Hepatocyte (in vitro differentiated cells): ENCODE results near the gene KSR1. TPM values are rescaled to one million over a fixed set of nuclear protein-coding genes. Genes with fewer than 3 reads are reported as not detected.

Experiments used
- DNase-seq: peaks from one replicate; pipeline ENCODE4 v3.0.0-alpha.2; 2016; ENCODE audit warnings: low spot score
- H2AFZ ChIP-seq: fragments of 200-600 bp; sonication (generic); 2 replicates; pipeline ENCODE4 v1.6.0; 2016; ENCODE audit warnings: antibody characterized with exemption, mild to moderate bottlenecking
- H3K27ac ChIP-seq: fragments of 200-600 bp; sonication (generic); 2 replicates; pipeline ENCODE4 v1.5.1; 2016; ENCODE audit warnings: mild to moderate bottlenecking
- H3K27me3 ChIP-seq: fragments of 200-600 bp; sonication (generic); 2 replicates; pipeline ENCODE4 v1.6.1; 2016
- H3K36me3 ChIP-seq: fragments of 200-600 bp; sonication (generic); replicated peaks from 2 replicates; pipeline ENCODE4 v1.5.1; 2016; ENCODE audit warnings: low read depth; ENCODE audit not compliant: insufficient read depth
- H3K4me1 ChIP-seq: fragments of 200-600 bp; sonication (generic); 2 replicates; pipeline ENCODE4 v1.5.1; 2016; ENCODE audit warnings: mild to moderate bottlenecking, moderate library complexity; ENCODE audit not compliant: insufficient read depth
- H3K4me2 ChIP-seq: fragments of 200-600 bp; sonication (generic); 2 replicates; pipeline ENCODE4 v1.6.0; 2016
- H3K4me3 ChIP-seq: fragments of 200-600 bp; sonication (generic); 2 replicates; pipeline ENCODE4 v1.5.1; 2016; ENCODE audit warnings: mild to moderate bottlenecking
- H3K79me2 ChIP-seq: fragments of 200-600 bp; sonication (generic); 2 replicates; pipeline ENCODE4 v1.6.0; 2017; ENCODE audit warnings: mild to moderate bottlenecking
- H3K9me2 ChIP-seq: fragments of 200-600 bp; sonication (generic); replicated peaks from 2 replicates; pipeline ENCODE4 v1.6.0; 2017; ENCODE audit warnings: mild to moderate bottlenecking; ENCODE audit not compliant: insufficient read depth
- H3K9me3 ChIP-seq: fragments of 200-600 bp; sonication (generic); 2 replicates; pipeline ENCODE4 v1.5.1; 2016; ENCODE audit warnings: low read depth, mild to moderate bottlenecking
- H4K20me1 ChIP-seq: fragments of 200-600 bp; sonication (generic); 2 replicates; pipeline ENCODE4 v1.6.0; 2016; ENCODE audit warnings: mild to moderate bottlenecking; ENCODE audit not compliant: insufficient read depth, poor library complexity, severe bottlenecking
- EZH2 ChIP-seq: fragments of 200-600 bp; sonication (generic); IDR thresholded peaks from 2 replicates; pipeline ENCODE4 v1.6.1; 2016; ENCODE audit warnings: antibody characterized with exemption, mild to moderate bottlenecking, borderline replicate concordance
- EZH2phosphoT487 ChIP-seq: fragments of 200-600 bp; sonication (generic); IDR thresholded peaks from one replicate; pipeline ENCODE4 v1.6.1; 2018; ENCODE audit warnings: antibody characterized with exemption, mild to moderate bottlenecking, low read depth, moderate library complexity; ENCODE audit not compliant: unreplicated experiment, severe bottlenecking
- WGBS: methylation state at CpG from one replicate; pipeline ENCODE4 v1.1.6; 2016; ENCODE audit warnings: low lambda C conversion rate; ENCODE audit errors: missing lambda C conversion rate; 5-methylcytosine and 5-hydroxymethylcytosine counted together
- polyA plus RNA-seq: library from polyadenylated mRNA; unstranded; fragments of >200 nt; fragmentation: Nextera tagmentation; extraction: Ambion mirVana; gene quantifications from 2 replicates; pipeline ENCODE4 v1.2.1, GENCODE V29; 2016
- total RNA-seq: library from RNA; depleted of rRNA; stranded (reverse); fragments of >200 nt; gene quantifications from 2 replicates; pipeline ENCODE4 v1.2.3, GENCODE V29; 2014
- TF ChIP-seq, protein P1 (sequence below): fragments of 200-600 bp; sonication (generic); IDR thresholded peaks from 2 replicates; pipeline ENCODE4 v1.5.1; 2016; ENCODE audit warnings: antibody characterized with exemption, mild to moderate bottlenecking; ENCODE audit not compliant: poor library complexity

Gene KSR1
- total and polyA plus RNA-seq, 2 experiments from 2014 or later = 16.2 to 32.6 TPM

DNA sequence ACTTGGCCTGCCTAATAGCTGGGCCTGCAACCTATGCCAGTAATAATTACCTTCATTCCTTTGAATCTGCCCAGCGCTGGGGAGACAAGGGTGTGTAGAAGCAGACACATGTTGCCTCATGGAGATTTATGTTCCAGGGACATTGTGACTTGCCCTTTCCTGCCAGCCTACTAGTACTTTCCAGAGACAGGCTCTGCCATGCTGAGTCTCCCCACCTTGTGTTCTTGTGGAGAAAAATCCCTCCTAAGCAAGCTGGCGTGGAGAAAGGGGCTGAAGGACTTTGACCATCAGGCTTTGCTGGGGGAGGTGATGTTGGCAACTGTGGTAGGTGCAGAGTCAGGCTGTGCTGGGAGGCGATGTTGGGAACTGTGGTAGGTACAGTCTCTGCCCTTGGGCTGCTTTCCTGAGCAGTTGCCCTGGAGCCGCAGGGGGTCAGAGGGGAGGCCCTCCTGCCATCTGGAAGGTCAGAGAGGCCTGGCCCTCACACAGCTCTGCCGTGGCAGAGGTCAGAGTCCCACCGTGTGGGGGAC lies 4.0 kb downstream of the KSR1 start:
- no peaks in the 10 kb centered on the region for H3K9me3 ChIP-seq
- peaks cover 42% of the 10 kb centered on the region for H3K4me1 ChIP-seq
- no peak overlapping the region for H3K4me3 ChIP-seq
- H3K79me2 ChIP-seq = peaks cover 85% of the 10 kb centered on the region
- no peaks in the 10 kb centered on the region for H3K9me2 ChIP-seq
- peak; percentile 30 for DNase-seq
- H2AFZ ChIP-seq = no peak overlapping the region
- H3K4me2 ChIP-seq = peak overlapping the region; percentile 96
- 54% methylated on average over 6 of the region's 6 CpGs for WGBS
- H4K20me1 ChIP-seq = peaks cover 32% of the 10 kb centered on the region
- no peaks in the 10 kb centered on the region for H3K36me3 ChIP-seq
- peak overlapping the region; percentile 87 for H3K27ac ChIP-seq
- TF ChIP-seq, protein P1, sequence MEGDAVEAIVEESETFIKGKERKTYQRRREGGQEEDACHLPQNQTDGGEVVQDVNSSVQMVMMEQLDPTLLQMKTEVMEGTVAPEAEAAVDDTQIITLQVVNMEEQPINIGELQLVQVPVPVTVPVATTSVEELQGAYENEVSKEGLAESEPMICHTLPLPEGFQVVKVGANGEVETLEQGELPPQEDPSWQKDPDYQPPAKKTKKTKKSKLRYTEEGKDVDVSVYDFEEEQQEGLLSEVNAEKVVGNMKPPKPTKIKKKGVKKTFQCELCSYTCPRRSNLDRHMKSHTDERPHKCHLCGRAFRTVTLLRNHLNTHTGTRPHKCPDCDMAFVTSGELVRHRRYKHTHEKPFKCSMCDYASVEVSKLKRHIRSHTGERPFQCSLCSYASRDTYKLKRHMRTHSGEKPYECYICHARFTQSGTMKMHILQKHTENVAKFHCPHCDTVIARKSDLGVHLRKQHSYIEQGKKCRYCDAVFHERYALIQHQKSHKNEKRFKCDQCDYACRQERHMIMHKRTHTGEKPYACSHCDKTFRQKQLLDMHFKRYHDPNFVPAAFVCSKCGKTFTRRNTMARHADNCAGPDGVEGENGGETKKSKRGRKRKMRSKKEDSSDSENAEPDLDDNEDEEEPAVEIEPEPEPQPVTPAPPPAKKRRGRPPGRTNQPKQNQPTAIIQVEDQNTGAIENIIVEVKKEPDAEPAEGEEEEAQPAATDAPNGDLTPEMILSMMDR = no peak
- no peak for TF ChIP-seq EZH2
- no peak for TF ChIP-seq EZH2phosphoT487
- H3K27me3 ChIP-seq = no peaks in the 10 kb centered on the region

DNA sequence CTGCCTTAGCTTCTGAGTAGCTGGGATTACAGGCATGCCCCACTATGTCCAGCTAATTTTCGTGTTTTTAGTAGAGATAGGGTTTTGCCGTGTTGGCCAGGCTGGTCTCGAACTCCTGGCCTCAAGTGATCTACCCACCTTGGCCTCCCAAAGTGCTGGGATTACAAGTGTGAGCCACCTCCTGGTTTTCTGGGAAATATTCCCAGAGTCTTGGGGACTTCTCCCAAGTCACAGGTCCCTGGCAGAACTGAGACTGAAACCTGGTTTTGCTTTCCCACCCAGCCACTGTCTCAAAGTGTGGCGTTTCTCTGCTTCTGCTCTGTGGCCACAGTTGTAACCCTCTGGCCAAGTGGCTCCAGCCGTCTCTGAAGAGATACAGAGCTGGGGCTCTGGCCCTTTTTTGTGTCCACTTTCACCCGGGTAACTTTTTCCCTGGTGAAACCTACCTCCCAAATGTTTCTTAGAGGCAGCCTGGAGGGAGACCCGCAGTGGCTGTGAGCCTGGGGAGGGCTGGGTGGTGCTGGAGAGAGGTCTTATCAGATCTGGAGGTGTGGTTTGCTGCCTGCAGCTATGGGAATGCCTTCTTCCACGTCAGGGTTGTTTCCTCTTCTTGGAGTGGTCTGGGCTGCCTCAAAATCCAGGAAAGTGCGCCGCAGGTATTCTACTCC lies 5.1 kb downstream of the KSR1 start:
- Histone ChIP-seq H4K20me1 (peaks cover 36% of the 10 kb centered on the region), H3K4me2 (peak overlapping the region; percentile 58), H3K4me1 (peaks cover 42% of the 10 kb centered on the region), H3K79me2 (peaks cover 96% of the 10 kb centered on the region), H3K9me2 (no peaks in the 10 kb centered on the region), H3K4me3 (no peak overlapping the region), H3K27me3 (no peaks in the 10 kb centered on the region), H3K36me3 (no peaks in the 10 kb centered on the region), H3K9me3 (no peaks in the 10 kb centered on the region), H3K27ac (peak overlapping the region; percentile 87), H2AFZ (no peak overlapping the region)
- DNase-seq = peak; percentile 56
- no peak for TF ChIP-seq EZH2
- TF ChIP-seq, protein P1 = no peak
- no peak for TF ChIP-seq EZH2phosphoT487
- 53% methylated on average over 10 of the region's 10 CpGs for whole genome bisulfite sequencing

DNA sequence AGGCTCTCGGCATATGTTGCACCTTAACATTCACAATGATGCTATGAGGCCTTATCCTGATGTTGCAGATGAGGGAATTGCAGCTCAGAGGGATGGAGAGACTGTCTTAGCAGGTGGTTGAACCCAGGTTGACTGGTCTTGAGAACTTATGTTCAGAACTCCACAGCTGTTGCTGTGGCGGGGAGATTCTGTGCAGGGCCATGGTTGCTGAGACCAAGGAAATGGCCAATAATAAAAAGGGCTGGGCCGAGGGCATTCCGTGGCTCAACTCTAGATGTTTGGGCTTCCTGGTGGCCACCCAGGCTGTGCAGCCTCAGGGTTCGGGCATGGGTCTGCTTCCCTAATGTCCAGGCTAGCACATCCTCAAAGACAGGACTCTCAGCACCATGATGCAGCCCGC lies 5.9 kb downstream of the KSR1 start:
- peaks cover 37% of the 10 kb centered on the region for H4K20me1 ChIP-seq
- H2AFZ ChIP-seq = no peak overlapping the region
- no peaks in the 10 kb centered on the region for H3K9me2 ChIP-seq
- DNase-seq = no peak
- peak overlapping the region; percentile 15 for H3K27ac ChIP-seq
- peaks cover 99% of the 10 kb centered on the region for H3K79me2 ChIP-seq
- 92% methylated on average over 6 of the region's 6 CpGs for WGBS
- H3K4me2 ChIP-seq = peak overlapping the region; percentile 58
- no peaks in the 10 kb centered on the region for H3K27me3 ChIP-seq
- H3K4me3 ChIP-seq = no peak overlapping the region
- H3K4me1 ChIP-seq = peaks cover 42% of the 10 kb centered on the region
- H3K36me3 ChIP-seq = no peaks in the 10 kb centered on the region
- no peaks in the 10 kb centered on the region for H3K9me3 ChIP-seq
- TF ChIP-seq EZH2phosphoT487 (no peak), EZH2 (no peak)
- TF ChIP-seq, protein P1 = no peak
